Right cardiac atrium (tissue), 5 donors: ENCODE data around the gene GJC2. TPM values are rescaled to one million over a fixed set of nuclear protein-coding genes. Genes with fewer than 3 reads are reported as not detected.
A peak's percentile ranks its signal among the peaks of the same experiment; 100 is the strongest.

Source experiments
- ATAC-seq, 2 donors: fragments of 200-7000 bp; cut with Tn5 transposase; one replicate each; pipeline versions ENCODE4 v1.8.0 to v1.9.1; 2020; ENCODE audit warnings: moderate library complexity in 2 of 2, mild to moderate bottlenecking in 1 of 2
- DNase-seq, 3 donors: peaks; one replicate each; pipeline ENCODE4 v3.0.0-alpha.2; 2020
- H3K27ac ChIP-seq: one replicate; pipeline ENCODE4 v1.5.1; 2013; ENCODE audit warnings: mild to moderate bottlenecking, low read length, control low read depth, moderate library complexity
- H3K27me3 ChIP-seq: one replicate; pipeline ENCODE4 v1.6.1; 2013; ENCODE audit not compliant: control insufficient read depth, insufficient read depth
- H3K4me1 ChIP-seq: one replicate; pipeline ENCODE4 v1.6.1; 2013; ENCODE audit warnings: low read length; ENCODE audit not compliant: control insufficient read depth, insufficient read depth
- H3K4me3 ChIP-seq: one replicate; pipeline ENCODE4 v1.5.1; 2013; ENCODE audit warnings: low read length, control low read depth
- H3K9me3 ChIP-seq: one replicate; pipeline ENCODE4 v1.6.1; 2013; ENCODE audit warnings: low read length; ENCODE audit not compliant: control insufficient read depth
- WGBS: extraction: QIAGEN DNeasy Blood & Tissue Kit; methylation state at CpG from one replicate; pipeline ENCODE4 v1.1.7; 2013; 5-methylcytosine and 5-hydroxymethylcytosine counted together
- intact Hi-C, 4 donors: fragments of 100-400 bp; cut with DNase I; formaldehyde crosslinking; loops; one replicate each; pipeline versions ENCODE4 v1.11.0 to v1.14.0; 2022 to 2023
- polyA plus RNA-seq: library from polyadenylated mRNA; stranded (reverse); fragments of 200-250 nt; gene quantifications from one replicate; pipeline ENCODE4 v1.2.3, GENCODE V29; 2013
- total RNA-seq, 4 donors: library from RNA; stranded (reverse); fragmentation: NEBNext Ultra II Directional; extraction: Animal tissue kit (Norgen Biotek cat#: 25700); gene quantifications; one replicate each; pipeline ENCODE4 v1.2.1, GENCODE V29; 2021
- donor health status: healthy with polysubstance abuse.
- donor health status: DM: no; HTN: yes; CAD: no.
- donor health status: DM: no; HTN: no; CAD: no.
- donor health status: DM: no; HTN: yes; CAD: no; lungs with severe emphysema.
- donor health status: DM: yes; HTN: yes; CAD: no.

Gene GJC2
- total and polyA plus RNA-seq, 5 donors: 1.2 to 2.2 (median 1.6) TPM

GRCh38 chr1:228190182-228190581 is 40.5 kb downstream of the GJC2 start:
- Histone ChIP-seq H3K27ac (no peak overlapping the region), H3K27me3 (no peaks in the 10 kb centered on the region), H3K9me3 (no peaks in the 10 kb centered on the region), H3K4me1 (no peaks in the 10 kb centered on the region), H3K4me3 (no peak overlapping the region)
- WGBS: 88% methylated on average over 14 of the region's 14 CpGs
- DNase-seq: no peak
- ATAC-seq: no peak
- intact Hi-C loops: no loop called here

- no peaks in the 10 kb centered on the region for H3K9me3 ChIP-seq
- no peak overlapping the region for H3K4me3 ChIP-seq
- no peak for DNase-seq
- no peak overlapping the region for H3K27ac ChIP-seq
- H3K27me3 ChIP-seq: no peaks in the 10 kb centered on the region
- WGBS: 88% methylated on average over 5 of the region's 5 CpGs
- no peak for ATAC-seq
- H3K4me1 ChIP-seq: no peaks in the 10 kb centered on the region
- intact Hi-C loops: no loop called here
Measured at GRCh38 chr1:228190778-228191177, 41.0 kb downstream of the GJC2 start.

DNA sequence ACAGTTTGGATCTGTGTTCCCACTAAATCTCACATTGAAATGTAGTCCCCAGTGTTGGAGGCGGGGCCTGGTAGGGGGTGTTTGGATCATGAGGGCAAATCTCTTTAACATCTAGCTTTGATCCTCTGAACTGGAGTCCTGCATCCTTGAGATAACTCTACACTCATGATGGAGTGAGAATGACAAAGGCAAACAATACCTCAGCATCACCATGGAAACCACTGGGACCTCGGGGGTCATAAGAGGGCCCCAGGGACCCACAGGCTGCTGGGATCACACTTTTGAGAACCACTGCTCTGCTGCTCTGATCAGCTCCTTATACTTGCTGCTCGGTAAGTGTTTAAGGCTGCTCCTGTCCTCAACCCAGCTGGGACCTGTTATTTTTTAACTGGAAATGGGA is 44.7 kb downstream of the GJC2 start:
- H3K27ac ChIP-seq: no peak overlapping the region
- DNase-seq: no peak

DNA sequence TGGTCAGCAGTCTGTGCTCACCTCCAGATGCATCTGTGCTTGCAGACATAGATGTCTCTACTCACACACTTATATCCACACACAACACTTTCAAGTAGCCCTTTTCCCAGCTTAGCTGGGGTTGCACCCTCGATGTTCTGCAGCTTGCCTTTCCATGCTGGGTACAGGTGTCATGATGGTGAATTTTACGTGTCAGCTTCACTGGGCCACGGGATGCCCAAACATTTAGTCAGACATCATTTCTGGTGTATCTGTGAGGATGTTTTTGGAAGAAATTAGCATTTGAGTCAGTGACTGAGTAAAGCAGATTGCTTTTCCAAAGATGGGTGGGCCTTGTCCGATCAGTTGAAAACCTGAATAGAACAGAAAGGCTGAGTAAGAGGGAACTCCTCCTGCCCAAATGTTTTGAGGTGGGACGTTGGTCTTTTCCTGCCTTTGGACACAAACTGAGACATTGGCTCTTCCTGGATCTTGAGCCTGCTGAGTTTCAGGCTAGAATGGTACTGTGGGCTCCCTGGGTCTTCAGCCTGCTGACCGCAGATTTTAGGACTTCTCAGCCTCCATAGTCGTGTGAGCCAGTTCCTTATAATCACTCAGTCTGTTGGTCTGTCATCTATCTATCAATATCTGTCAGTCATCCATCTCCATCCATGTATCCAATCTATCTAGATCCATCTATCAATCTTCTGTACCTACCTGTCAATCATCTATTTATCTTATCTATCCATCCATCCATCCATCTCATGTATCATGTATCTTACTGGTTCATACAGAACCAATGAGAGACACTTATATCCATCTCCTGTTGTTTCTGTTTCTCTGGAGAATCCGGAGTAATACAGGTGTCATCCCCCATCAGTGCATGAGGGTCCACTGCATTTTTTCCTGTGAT is 45.4 kb downstream of the GJC2 start:
- Histone ChIP-seq H3K27me3 (no peaks in the 10 kb centered on the region), H3K27ac (no peak overlapping the region), H3K9me3 (no peaks in the 10 kb centered on the region), H3K4me3 (no peak overlapping the region), H3K4me1 (peaks cover 3% of the 10 kb centered on the region)
- WGBS: 88% methylated on average over 8 of the region's 8 CpGs
- DNase-seq (no peak), ATAC-seq (no peak)
- intact Hi-C loops: no loop called here

More for the DNA sequence above, 44.7 kb downstream of the GJC2 start:
- no peak for ATAC-seq
- H3K9me3 ChIP-seq: no peaks in the 10 kb centered on the region
- intact Hi-C loops: no loop called here
- 85% methylated on average over 3 of the region's 3 CpGs for WGBS
- H3K27me3 ChIP-seq: no peaks in the 10 kb centered on the region
- H3K4me3 ChIP-seq: no peak overlapping the region
- H3K4me1 ChIP-seq: peaks cover 3% of the 10 kb centered on the region

DNA sequence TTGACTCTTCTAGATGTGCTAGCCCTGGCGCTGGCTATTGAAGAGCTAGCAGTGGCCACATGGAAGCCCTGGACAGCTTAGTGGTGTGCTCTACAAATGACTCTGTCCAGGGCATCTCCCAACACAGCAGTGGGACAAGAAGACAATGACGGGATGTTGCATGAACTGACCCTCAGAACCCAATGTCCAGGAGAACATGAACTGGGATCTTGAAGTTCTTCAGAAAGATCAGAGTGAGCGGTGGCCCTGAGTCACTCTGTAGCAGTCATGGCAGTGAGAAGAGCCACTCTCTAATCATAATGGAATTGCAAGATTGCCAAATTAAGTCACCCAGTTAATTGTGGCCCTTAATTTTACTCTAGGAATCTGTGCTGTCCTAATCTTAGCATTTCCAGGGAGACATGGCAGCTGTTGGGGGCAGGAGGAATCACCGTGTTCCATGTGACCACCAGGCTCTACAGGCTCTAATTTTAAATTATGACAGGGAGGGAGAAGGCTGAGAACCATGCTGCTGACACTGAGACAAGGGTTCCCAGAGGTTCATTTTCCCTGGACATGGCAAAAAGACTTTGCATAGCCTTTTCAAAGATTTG is 47.9 kb downstream of the GJC2 start:
- peaks cover 3% of the 10 kb centered on the region for H3K4me1 ChIP-seq
- no peak overlapping the region for H3K4me3 ChIP-seq
- H3K27me3 ChIP-seq: no peaks in the 10 kb centered on the region
- intact Hi-C loops: no loop called here
- ATAC-seq: peak; percentile 71 to 79
- DNase-seq: no peak
- peaks cover 3% of the 10 kb centered on the region for H3K9me3 ChIP-seq
- 83% methylated on average over 4 of the region's 4 CpGs for WGBS
- peak overlapping the region; percentile 89 for H3K27ac ChIP-seq

DNA sequence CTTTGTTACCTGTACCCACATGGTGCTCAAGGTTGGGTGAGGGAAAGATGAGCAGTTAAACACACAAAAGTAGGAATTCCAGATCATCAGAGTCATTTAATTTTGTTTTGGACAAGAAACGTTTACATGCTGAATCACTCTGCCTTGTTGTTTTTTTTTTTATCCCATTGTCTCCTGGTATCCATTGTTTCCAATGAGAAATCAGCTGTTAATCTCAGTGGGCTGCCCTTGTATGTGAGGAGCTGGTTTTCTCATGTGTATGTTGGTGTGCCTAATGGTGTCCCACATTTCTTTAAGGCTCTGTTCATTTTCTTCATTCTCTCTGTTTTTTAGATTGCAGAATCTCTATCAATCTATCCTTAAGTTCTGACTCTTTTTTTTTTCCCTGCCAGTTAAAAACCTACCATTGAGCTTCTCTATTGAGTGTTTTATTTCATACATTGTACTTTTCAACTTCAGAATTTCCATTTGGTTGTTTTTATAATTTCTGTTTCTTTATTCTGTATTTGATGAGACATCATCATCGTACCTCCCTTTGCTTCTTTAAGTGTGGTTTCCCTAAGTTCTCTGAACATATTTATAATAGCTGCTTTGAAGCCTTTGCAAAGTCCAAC is 49.4 kb downstream of the GJC2 start:
- Histone ChIP-seq H3K4me1 (peaks cover 3% of the 10 kb centered on the region), H3K27ac (no peak overlapping the region), H3K4me3 (no peak overlapping the region), H3K9me3 (peaks cover 3% of the 10 kb centered on the region), H3K27me3 (no peaks in the 10 kb centered on the region)
- intact Hi-C loops: no loop called here
- WGBS: 72% methylated on average over 2 of the region's 2 CpGs
- ATAC-seq: no peak
- no peak for DNase-seq

DNA sequence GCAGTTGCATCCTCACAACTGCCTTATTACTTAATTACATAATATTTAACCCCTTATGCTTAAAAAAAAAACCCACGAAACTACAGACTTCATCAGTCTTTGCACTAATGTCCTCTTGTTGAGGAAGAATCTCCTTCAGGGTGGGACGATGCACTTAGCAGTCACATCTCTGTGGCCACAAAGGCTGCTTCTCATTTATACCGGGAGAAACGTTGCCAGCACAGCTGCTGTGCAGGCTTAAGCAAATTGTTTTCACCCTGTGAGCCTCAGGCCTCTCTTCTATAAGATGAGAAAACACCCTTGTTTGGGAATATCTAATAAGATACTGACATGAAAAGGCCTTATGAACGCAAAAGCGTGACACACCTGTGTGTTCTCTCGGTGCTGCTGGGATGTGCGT is 55.2 kb downstream of the GJC2 start:
- intact Hi-C loops: no loop called here
- H3K27me3 ChIP-seq: no peaks in the 10 kb centered on the region
- WGBS: 64% methylated on average over 8 of the region's 8 CpGs
- ATAC-seq: no peak
- no peak for DNase-seq
- peaks cover 3% of the 10 kb centered on the region for H3K9me3 ChIP-seq
- H3K27ac ChIP-seq: no peak overlapping the region
- H3K4me1 ChIP-seq: no peaks in the 10 kb centered on the region
- no peak overlapping the region for H3K4me3 ChIP-seq

- intact Hi-C loops: no loop called here
- Histone ChIP-seq H3K9me3 (no peaks in the 10 kb centered on the region), H3K4me1 (no peaks in the 10 kb centered on the region), H3K27ac (peak overlapping the region; percentile 42), H3K27me3 (no peaks in the 10 kb centered on the region), H3K4me3 (no peak overlapping the region)
- DNase-seq (no peak), ATAC-seq (no peak)
- 38% methylated on average over 15 of the region's 15 CpGs for WGBS
Measured at GRCh38 chr1:228205526-228206436, 56.1 kb downstream of the GJC2 start.

- ATAC-seq: peak; percentile 2
- Histone ChIP-seq H3K27me3 (no peaks in the 10 kb centered on the region), H3K4me3 (no peak overlapping the region), H3K9me3 (no peaks in the 10 kb centered on the region), H3K27ac (peak overlapping the region; percentile 84), H3K4me1 (no peaks in the 10 kb centered on the region)
- DNase-seq: peak in 1 of 3 donors; percentile 62
- WGBS: 55% methylated on average over 16 of the region's 16 CpGs
- intact Hi-C loops: no loop called here
Measured at GRCh38 chr1:228206582-228207351, 57.0 kb downstream of the GJC2 start.

- H3K27me3 ChIP-seq: no peaks in the 10 kb centered on the region
- peak in 1 of 2 donors; percentile 3 for ATAC-seq
- 83% methylated on average over 8 of the region's 8 CpGs for WGBS
- no peaks in the 10 kb centered on the region for H3K4me1 ChIP-seq
- intact Hi-C loops: no loop called here
- peak overlapping the region; percentile 84 for H3K27ac ChIP-seq
- H3K9me3 ChIP-seq: no peaks in the 10 kb centered on the region
- no peak overlapping the region for H3K4me3 ChIP-seq
- peak in 1 of 3 donors; percentile 70 for DNase-seq
Measured at GRCh38 chr1:228207381-228207810, 57.7 kb downstream of the GJC2 start.
